Type B pancreatic cell (in vitro differentiated cells): ENCODE measurements around the gene KRT86. TPM values are rescaled to one million over a fixed set of nuclear protein-coding genes. Genes with fewer than 3 reads are reported as not detected.

Experiments used
- DNase-seq: peaks from one replicate; pipeline ENCODE4 v3.0.0; 2021; ENCODE audit warnings: mixed read lengths; ENCODE audit not compliant: unreplicated experiment; ENCODE audit errors: extremely low spot score
- H3K27ac Mint-ChIP-seq: 2 replicates; pipeline ENCODE4 v1.8.0; 2021; ENCODE audit warnings: mild to moderate bottlenecking, mixed read lengths
- H3K27me3 Mint-ChIP-seq: 2 replicates; pipeline ENCODE4 v1.8.0; 2021; ENCODE audit warnings: mixed read lengths
- H3K36me3 Mint-ChIP-seq: 2 replicates; pipeline ENCODE4 v1.8.0; 2021; ENCODE audit warnings: mixed read lengths
- H3K4me1 Mint-ChIP-seq: one replicate; pipeline ENCODE4 v1.8.0; 2021; ENCODE audit warnings: mixed read lengths; ENCODE audit not compliant: unreplicated experiment
- H3K4me3 Mint-ChIP-seq: 2 replicates; pipeline ENCODE4 v1.8.0; 2021; ENCODE audit warnings: mild to moderate bottlenecking, mixed read lengths
- H3K9me3 Mint-ChIP-seq: 2 replicates; pipeline ENCODE4 v1.8.0; 2021; ENCODE audit warnings: mixed read lengths
- total RNA-seq: library from RNA; stranded (reverse); gene quantifications from 2 replicates; pipeline ENCODE4 v1.2.1, GENCODE V29; 2021; ENCODE audit warnings: low replicate concordance
- TF ChIP-seq, protein P1 (sequence below): fragments of 200-600 bp; sonication (generic); conservative IDR thresholded peaks from 2 replicates; pipeline ENCODE4 v1.5.0; 2021; ENCODE audit warnings: antibody characterized with exemption, mild to moderate bottlenecking

Gene KRT86
- total RNA-seq, 1 donor from 2014 or later = 0.14 TPM

- no peak for DNase-seq
These were observed 62.6 kb downstream of the KRT86 start for GRCh38 chr12:52337054-52337453.

GRCh38 chr12:52338241-52338960, 64.0 kb downstream of the KRT86 start:
- TF ChIP-seq, protein P1, sequence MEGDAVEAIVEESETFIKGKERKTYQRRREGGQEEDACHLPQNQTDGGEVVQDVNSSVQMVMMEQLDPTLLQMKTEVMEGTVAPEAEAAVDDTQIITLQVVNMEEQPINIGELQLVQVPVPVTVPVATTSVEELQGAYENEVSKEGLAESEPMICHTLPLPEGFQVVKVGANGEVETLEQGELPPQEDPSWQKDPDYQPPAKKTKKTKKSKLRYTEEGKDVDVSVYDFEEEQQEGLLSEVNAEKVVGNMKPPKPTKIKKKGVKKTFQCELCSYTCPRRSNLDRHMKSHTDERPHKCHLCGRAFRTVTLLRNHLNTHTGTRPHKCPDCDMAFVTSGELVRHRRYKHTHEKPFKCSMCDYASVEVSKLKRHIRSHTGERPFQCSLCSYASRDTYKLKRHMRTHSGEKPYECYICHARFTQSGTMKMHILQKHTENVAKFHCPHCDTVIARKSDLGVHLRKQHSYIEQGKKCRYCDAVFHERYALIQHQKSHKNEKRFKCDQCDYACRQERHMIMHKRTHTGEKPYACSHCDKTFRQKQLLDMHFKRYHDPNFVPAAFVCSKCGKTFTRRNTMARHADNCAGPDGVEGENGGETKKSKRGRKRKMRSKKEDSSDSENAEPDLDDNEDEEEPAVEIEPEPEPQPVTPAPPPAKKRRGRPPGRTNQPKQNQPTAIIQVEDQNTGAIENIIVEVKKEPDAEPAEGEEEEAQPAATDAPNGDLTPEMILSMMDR = no peak
- no peak overlapping the region for H3K27ac Mint-ChIP-seq
- no peaks in the 10 kb centered on the region for H3K36me3 Mint-ChIP-seq
- no peak overlapping the region for H3K4me3 Mint-ChIP-seq
- no peak for DNase-seq
- no peaks in the 10 kb centered on the region for H3K4me1 Mint-ChIP-seq
- no peaks in the 10 kb centered on the region for H3K9me3 Mint-ChIP-seq
- H3K27me3 Mint-ChIP-seq = peaks cover 9% of the 10 kb centered on the region

More at GRCh38 chr12:52337054-52337453, 62.6 kb downstream of the KRT86 start:
- H3K4me1 Mint-ChIP-seq = peaks cover 2% of the 10 kb centered on the region
- no peaks in the 10 kb centered on the region for H3K36me3 Mint-ChIP-seq
- H3K4me3 Mint-ChIP-seq = no peak overlapping the region
- H3K27ac Mint-ChIP-seq = no peak overlapping the region
- no peaks in the 10 kb centered on the region for H3K9me3 Mint-ChIP-seq
- TF ChIP-seq, protein P1 = no peak
- H3K27me3 Mint-ChIP-seq = peaks cover 9% of the 10 kb centered on the region

- no peak overlapping the region for H3K4me3 Mint-ChIP-seq
- H3K36me3 Mint-ChIP-seq = no peaks in the 10 kb centered on the region
- H3K9me3 Mint-ChIP-seq = no peaks in the 10 kb centered on the region
- H3K27me3 Mint-ChIP-seq = peaks cover 9% of the 10 kb centered on the region
- DNase-seq = no peak
- peaks cover 10% of the 10 kb centered on the region for H3K4me1 Mint-ChIP-seq
- H3K27ac Mint-ChIP-seq = no peak overlapping the region
- TF ChIP-seq, protein P1 = no peak
These were observed 66.7 kb downstream of the KRT86 start for GRCh38 chr12:52341066-52341580.

DNA sequence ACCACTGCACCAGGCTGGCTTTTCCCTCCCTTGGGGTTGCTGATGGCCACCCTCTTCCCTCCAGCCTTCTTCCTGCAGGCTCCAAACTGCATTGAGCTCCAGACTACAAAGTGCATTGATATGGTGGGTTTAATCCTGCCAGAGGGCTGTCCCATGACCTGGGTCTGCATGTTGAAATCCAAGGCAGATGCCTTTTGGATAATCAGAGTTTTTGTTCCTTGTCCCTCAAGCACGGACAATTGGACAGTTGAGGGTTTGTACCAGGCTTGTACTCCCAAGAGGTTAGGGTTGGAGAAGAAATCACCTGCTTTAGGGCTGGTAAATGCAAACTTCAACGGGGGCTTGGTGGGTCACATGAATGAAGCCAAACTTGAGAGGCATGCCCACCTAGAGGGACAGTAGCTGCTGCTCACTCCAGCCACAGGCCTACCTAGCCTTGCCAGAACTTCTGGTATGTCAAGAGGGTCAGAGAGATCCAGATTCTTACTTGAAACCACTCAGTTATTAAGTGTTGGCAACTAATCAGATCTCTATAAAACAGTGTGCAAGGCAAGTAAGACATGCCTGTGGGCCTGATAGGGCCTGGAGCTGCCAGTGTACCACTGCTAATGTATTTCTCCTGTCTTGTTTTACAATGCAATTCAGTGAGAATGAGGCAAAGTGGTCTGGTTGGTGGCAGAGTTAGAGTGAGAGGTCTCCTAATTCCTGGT, 68.5 kb downstream of the KRT86 start:
- Mint-ChIP-seq H3K36me3 (no peaks in the 10 kb centered on the region), H3K27me3 (peaks cover 9% of the 10 kb centered on the region), H3K9me3 (no peaks in the 10 kb centered on the region), H3K4me3 (no peak overlapping the region), H3K27ac (no peak overlapping the region), H3K4me1 (peaks cover 18% of the 10 kb centered on the region)
- no peak for DNase-seq
- TF ChIP-seq, protein P1 = no peak

DNA sequence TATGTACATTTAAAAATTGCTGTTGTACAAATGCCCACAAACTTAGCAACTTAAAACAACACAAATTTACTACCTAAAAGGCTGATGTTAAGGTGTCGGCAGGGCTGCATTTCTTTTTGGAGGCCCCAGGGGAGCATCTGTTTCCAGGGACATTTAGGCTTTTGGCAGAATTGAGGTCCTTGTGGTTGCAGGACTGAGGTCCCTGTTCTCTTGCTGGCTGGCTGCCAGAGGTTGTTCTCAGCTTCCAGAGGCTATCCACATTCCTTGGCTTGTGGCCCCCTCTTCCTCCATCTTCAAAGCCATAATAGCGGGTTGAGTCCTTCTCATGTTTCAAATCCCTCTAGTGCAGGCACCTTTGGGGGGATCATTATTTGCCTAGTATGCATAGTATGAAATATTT, 69.1 kb downstream of the KRT86 start:
- Mint-ChIP-seq H3K36me3 (no peaks in the 10 kb centered on the region), H3K4me3 (no peak overlapping the region), H3K9me3 (no peaks in the 10 kb centered on the region), H3K27me3 (peaks cover 9% of the 10 kb centered on the region), H3K4me1 (peaks cover 18% of the 10 kb centered on the region), H3K27ac (no peak overlapping the region)
- no peak for DNase-seq
- TF ChIP-seq, protein P1 = no peak
